Mesothelial cell of epicardium (in vitro differentiated cells): ENCODE data around the gene ADAMTS7. TPM values are rescaled to one million over a fixed set of nuclear protein-coding genes. Genes with fewer than 3 reads are reported as not detected.
A peak's percentile ranks its signal among the peaks of the same experiment; 100 is the strongest.
"Not testable (repeated sequence)": the region's sequence is repeated elsewhere in the genome, so short reads cannot be mapped to it uniquely, and the experiment has no call there.

Experiments
- DNase-seq, 2 experiments: peaks; one replicate each; pipeline ENCODE4 v3.0.0; 2021; ENCODE audit warnings: low spot score in 2 of 2; ENCODE audit not compliant: unreplicated experiment in 2 of 2
- H3K27ac Mint-ChIP-seq: 2 replicates; pipeline ENCODE4 v1.8.0; 2021; ENCODE audit warnings: mixed read lengths
- H3K27me3 Mint-ChIP-seq: 2 replicates; pipeline ENCODE4 v1.8.0; 2021; ENCODE audit warnings: low read depth, mixed read lengths
- H3K36me3 Mint-ChIP-seq: 2 replicates; pipeline ENCODE4 v1.8.0; 2021; ENCODE audit warnings: mixed read lengths
- H3K4me1 Mint-ChIP-seq: 2 replicates; pipeline ENCODE4 v1.8.0; 2021; ENCODE audit warnings: mixed read lengths
- H3K4me3 Mint-ChIP-seq: 2 replicates; pipeline ENCODE4 v1.8.0; 2021; ENCODE audit warnings: mild to moderate bottlenecking, moderate library complexity, mixed read lengths
- H3K9me3 Mint-ChIP-seq: 2 replicates; pipeline ENCODE4 v1.8.0; 2021; ENCODE audit warnings: mixed read lengths
- total RNA-seq: library from RNA; stranded (reverse); gene quantifications from 3 replicates; pipeline ENCODE4 v1.2.1, GENCODE V29; 2021
- TF ChIP-seq, protein P1 (sequence below): fragments of 200-600 bp; sonication (generic); IDR thresholded peaks from one replicate; pipeline ENCODE4 v1.5.0; 2021; ENCODE audit warnings: antibody characterized with exemption; ENCODE audit not compliant: unreplicated experiment

Gene ADAMTS7
- total RNA-seq, 1 donor from 2014 or later: 101 TPM

DNA sequence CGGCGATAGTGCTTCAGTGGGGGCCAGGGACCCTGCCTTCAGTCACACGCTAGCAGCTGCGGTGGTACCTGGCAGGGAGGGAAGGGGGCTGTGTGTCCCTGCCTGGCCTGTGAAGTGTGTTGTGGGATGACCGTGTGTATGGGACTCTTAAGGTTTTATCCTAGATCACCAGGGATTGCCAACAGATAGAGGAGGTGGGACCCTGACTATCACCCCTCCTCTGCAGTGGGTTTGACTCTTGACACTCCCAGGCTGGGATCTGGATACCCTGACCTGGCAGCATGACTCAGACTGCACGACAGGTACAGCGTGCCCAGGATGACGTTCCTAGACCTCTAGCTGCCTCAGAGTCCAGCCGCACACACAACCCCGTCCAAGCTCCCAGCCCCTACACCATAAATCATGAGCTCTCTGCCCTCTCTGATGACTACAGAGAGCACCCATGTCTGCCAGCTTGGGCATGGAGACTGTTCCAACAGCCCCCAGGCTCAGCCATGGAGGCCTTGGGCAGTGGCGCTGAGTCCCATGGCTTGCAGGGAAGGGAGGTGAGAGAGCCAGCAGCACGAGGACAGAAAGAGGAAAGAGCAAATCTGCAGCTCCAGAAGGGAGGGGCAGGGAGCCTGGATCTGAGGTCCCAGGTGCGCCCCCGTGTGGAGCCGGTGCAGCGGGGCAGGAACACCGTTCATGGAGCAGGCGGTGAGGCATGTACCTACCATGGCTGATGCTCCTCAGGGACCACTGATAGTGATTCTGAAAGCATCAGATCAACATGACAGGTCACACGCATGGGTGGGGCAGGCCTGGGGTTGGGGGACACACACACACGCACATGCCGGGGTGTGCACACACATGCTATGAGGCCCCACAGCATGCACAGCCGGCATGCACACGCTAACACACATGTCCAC is 71.0 kb downstream of the ADAMTS7 start:
- peaks cover 2% of the 10 kb centered on the region for H3K4me1 Mint-ChIP-seq
- TF ChIP-seq, protein P1, sequence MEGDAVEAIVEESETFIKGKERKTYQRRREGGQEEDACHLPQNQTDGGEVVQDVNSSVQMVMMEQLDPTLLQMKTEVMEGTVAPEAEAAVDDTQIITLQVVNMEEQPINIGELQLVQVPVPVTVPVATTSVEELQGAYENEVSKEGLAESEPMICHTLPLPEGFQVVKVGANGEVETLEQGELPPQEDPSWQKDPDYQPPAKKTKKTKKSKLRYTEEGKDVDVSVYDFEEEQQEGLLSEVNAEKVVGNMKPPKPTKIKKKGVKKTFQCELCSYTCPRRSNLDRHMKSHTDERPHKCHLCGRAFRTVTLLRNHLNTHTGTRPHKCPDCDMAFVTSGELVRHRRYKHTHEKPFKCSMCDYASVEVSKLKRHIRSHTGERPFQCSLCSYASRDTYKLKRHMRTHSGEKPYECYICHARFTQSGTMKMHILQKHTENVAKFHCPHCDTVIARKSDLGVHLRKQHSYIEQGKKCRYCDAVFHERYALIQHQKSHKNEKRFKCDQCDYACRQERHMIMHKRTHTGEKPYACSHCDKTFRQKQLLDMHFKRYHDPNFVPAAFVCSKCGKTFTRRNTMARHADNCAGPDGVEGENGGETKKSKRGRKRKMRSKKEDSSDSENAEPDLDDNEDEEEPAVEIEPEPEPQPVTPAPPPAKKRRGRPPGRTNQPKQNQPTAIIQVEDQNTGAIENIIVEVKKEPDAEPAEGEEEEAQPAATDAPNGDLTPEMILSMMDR: no peak
- H3K27ac Mint-ChIP-seq: no peak overlapping the region
- H3K9me3 Mint-ChIP-seq: no peaks in the 10 kb centered on the region
- peaks cover 1% of the 10 kb centered on the region for H3K27me3 Mint-ChIP-seq
- no peaks in the 10 kb centered on the region for H3K36me3 Mint-ChIP-seq
- no peak overlapping the region for H3K4me3 Mint-ChIP-seq
- peak in 1 of 2 experiments; percentile 61 for DNase-seq

DNA sequence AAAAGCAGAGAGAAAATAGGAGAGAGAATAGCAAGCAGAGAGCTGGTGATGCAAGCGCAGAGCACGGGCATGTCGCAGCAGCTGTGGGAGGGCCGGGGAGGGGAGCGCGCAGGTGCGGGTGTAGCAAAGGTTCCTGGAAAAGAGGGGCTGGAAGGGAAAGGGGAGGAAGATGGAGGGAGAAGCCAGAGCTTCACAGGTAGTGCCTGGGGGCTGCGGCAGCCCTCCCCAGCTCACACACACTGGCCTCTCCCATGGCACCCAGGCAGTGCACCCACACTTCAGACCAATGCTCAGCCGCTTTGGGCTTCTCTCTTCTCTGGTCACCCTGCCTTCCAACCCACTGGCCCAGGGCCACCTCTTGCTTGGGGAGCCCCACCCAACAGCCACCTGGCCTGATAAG is 72.1 kb downstream of the ADAMTS7 start:
- H3K4me3 Mint-ChIP-seq: no peak overlapping the region
- DNase-seq: peak in 1 of 2 experiments; percentile 14
- H3K9me3 Mint-ChIP-seq: no peaks in the 10 kb centered on the region
- TF ChIP-seq, protein P1: no peak
- peaks cover 2% of the 10 kb centered on the region for H3K4me1 Mint-ChIP-seq
- H3K36me3 Mint-ChIP-seq: no peaks in the 10 kb centered on the region
- no peak overlapping the region for H3K27ac Mint-ChIP-seq
- peaks cover 6% of the 10 kb centered on the region for H3K27me3 Mint-ChIP-seq

DNA sequence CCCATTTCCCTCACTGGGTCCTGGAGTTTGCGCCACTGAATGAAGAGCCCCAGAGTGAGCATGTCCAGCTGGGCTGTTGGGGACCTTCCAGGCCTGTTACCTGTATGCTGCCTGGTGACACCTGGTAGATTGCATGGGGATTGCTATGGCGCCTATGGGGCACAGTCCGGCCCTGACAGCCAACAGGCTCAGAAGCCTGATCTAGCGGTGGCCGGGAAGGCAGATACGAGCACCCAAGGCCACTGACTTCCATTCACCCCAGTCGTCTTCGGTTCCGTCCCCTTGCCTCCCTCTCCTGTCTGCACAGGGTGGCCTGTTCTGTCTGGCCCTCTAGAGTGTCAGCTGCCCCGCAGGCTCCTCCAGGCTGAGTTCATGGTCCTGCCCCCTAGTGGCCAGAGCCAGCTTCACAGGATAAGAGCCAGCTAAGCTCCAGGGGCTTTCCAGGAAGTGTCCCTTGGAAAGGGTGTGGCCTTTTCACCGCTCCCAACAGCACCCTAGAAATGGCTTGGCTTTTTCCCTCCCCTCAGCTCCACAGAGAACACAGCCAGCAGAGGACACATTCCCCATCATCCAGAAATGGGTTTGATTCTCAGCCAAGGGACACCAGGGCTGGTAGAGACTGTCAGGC is 73.2 kb downstream of the ADAMTS7 start:
- peaks cover 15% of the 10 kb centered on the region for H3K27me3 Mint-ChIP-seq
- not testable (repeated sequence) for H3K9me3 Mint-ChIP-seq, H3K4me3 Mint-ChIP-seq, H3K4me1 Mint-ChIP-seq, H3K36me3 Mint-ChIP-seq, H3K27ac Mint-ChIP-seq
- peak in 1 of 2 experiments; percentile 69 for DNase-seq
- TF ChIP-seq, protein P1: peak; percentile 78

DNA sequence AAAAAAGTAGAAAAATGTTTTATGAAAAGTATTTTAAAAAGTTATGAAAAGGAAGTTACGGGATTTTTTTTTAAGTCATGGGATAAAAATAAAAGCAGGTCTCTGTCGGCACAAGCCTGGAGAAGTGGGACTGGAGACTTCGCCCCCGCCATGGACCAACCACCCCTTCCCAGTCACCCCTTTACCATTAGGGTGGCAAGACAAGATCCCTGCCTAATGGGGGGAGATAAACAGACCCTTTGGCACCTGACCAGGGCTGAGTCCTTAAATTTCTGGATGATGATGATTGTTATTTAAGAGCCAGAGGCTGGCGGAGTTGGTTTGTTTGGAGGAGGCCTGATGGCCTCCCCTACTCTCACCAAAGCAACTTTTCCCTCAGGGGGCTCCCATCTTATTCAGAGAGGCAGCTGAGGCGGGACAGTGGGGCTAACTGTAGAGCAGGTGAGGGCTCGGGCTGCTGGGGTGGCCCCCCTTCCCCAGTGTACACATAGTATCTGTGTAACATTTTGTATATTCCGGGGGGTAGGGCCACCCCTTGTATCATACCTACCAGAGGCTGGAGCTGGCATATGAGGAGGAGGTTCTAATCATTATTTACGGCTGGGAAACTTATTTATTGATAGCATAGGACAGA is 74.0 kb downstream of the ADAMTS7 start:
- peak in 1 of 2 experiments; percentile 33 for DNase-seq
- H3K27me3 Mint-ChIP-seq: peaks cover 20% of the 10 kb centered on the region
- H3K4me1 Mint-ChIP-seq: peaks cover 2% of the 10 kb centered on the region
- no peak overlapping the region for H3K27ac Mint-ChIP-seq
- H3K9me3 Mint-ChIP-seq: no peaks in the 10 kb centered on the region
- TF ChIP-seq, protein P1: no peak
- no peaks in the 10 kb centered on the region for H3K36me3 Mint-ChIP-seq
- no peak overlapping the region for H3K4me3 Mint-ChIP-seq

DNA sequence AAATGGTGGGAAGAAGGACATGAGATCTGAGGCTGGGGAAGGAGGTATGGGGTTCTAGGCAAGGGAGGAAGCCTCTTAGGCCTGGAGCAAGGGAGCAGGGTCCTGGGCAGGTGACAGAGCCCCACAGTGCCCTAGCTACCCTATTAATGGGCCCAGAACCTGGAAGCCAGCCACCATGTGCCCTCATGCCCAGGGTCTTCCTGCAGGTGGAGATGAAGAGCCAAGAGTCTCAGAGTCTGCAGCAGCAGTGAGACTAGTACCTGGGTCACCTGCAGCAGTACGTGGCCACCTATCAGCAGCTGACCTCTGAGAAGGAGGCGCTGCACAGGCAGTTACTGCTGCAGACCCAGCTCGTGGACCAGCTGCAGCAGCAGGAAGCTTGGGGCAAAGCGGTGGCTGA is 75.0 kb downstream of the ADAMTS7 start:
- not testable (repeated sequence) for H3K36me3 Mint-ChIP-seq, DNase-seq, H3K9me3 Mint-ChIP-seq, H3K27ac Mint-ChIP-seq, H3K4me1 Mint-ChIP-seq, H3K4me3 Mint-ChIP-seq
- peaks cover 24% of the 10 kb centered on the region for H3K27me3 Mint-ChIP-seq
